ENCODE data around the gene IFNA4.
"Not testable (repeated sequence)": the region's sequence is repeated elsewhere in the genome, so short reads cannot be mapped to it uniquely, and the experiment has no call there.

IFNA4 gene

GRCh38 chr9:21187487-21187886 lies at the start of gene IFNA4:
IFNA4 (minus strand) TSS chr9:21187587; CDS start chr9:21187531, 56 bp downstream.
- DNase-seq; in situ Hi-C loops (cut with MboI; ENCODE audit: low pct_unique_long_range_greater_than_20kb, low sequenced_read_pairs): not testable (repeated sequence)

GRCh38 chr9:21236360-21236714 lies 49.0 kb upstream of the IFNA4 start:
- in situ Hi-C loops (cut with MboI; ENCODE audit: low pct_unique_long_range_greater_than_20kb, low sequenced_read_pairs); DNase-seq: not testable (repeated sequence)

- peak; percentile 75 for DNase-seq
- in situ Hi-C loops (cut with MboI; ENCODE audit: low pct_unique_long_range_greater_than_20kb, low sequenced_read_pairs) = not testable (repeated sequence)
These were observed 48.3 kb upstream of the IFNA4 start for GRCh38 chr9:21235468-21236359.

GRCh38 chr9:21234153-21234687 lies 46.8 kb upstream of the IFNA4 start:
- no peak for DNase-seq

GRCh38 chr9:21233258-21233657 lies 45.9 kb upstream of the IFNA4 start:
- in situ Hi-C loops (cut with MboI; ENCODE audit: low pct_unique_long_range_greater_than_20kb, low sequenced_read_pairs) = no loop called here

More at GRCh38 chr9:21234153-21234687, 46.8 kb upstream of the IFNA4 start:
- in situ Hi-C loops (cut with MboI; ENCODE audit: low pct_unique_long_range_greater_than_20kb, low sequenced_read_pairs) = no loop called here

GRCh38 chr9:21228122-21228521 lies 40.7 kb upstream of the IFNA4 start, which contains the start of gene IFNA17:
IFNA17 (minus strand) TSS chr9:21228222; CDS start chr9:21228173, 49 bp downstream.
- in situ Hi-C loops (cut with MboI; ENCODE audit: low pct_unique_long_range_greater_than_20kb, low sequenced_read_pairs) = no loop called here
- DNase-seq = no peak

More at GRCh38 chr9:21233258-21233657, 45.9 kb upstream of the IFNA4 start:
- no peak for DNase-seq

- in situ Hi-C loops (cut with MboI; ENCODE audit: low pct_unique_long_range_greater_than_20kb, low sequenced_read_pairs); DNase-seq: not testable (repeated sequence)
These were observed 29.8 kb upstream of the IFNA4 start, which contains the start of gene IFNA16 for GRCh38 chr9:21217211-21217610. IFNA16 (minus strand) TSS chr9:21217311; CDS start chr9:21217305, 6 bp downstream.

- peak; percentile 79 for DNase-seq
- in situ Hi-C loops (cut with MboI; ENCODE audit: low pct_unique_long_range_greater_than_20kb, low sequenced_read_pairs) = not testable (repeated sequence)
These were observed 26.3 kb upstream of the IFNA4 start for GRCh38 chr9:21213411-21214326.

GRCh38 chr9:21212160-21212559 lies 24.8 kb upstream of the IFNA4 start:
- in situ Hi-C loops (cut with MboI; ENCODE audit: low pct_unique_long_range_greater_than_20kb, low sequenced_read_pairs); DNase-seq: not testable (repeated sequence)

GRCh38 chr9:21210782-21211181 lies 23.4 kb upstream of the IFNA4 start:
- DNase-seq; in situ Hi-C loops (cut with MboI; ENCODE audit: low pct_unique_long_range_greater_than_20kb, low sequenced_read_pairs): not testable (repeated sequence)

- in situ Hi-C loops (cut with MboI; ENCODE audit: low pct_unique_long_range_greater_than_20kb, low sequenced_read_pairs) = no loop called here
- no peak for DNase-seq
These were observed 22.9 kb upstream of the IFNA4 start for GRCh38 chr9:21210311-21210710.

GRCh38 chr9:21207043-21207442 lies 19.7 kb upstream of the IFNA4 start, which contains the start of gene IFNA10:
IFNA10 (minus strand) TSS chr9:21207143; CDS start chr9:21207097, 46 bp downstream.
- DNase-seq; in situ Hi-C loops (cut with MboI; ENCODE audit: low pct_unique_long_range_greater_than_20kb, low sequenced_read_pairs): not testable (repeated sequence)

- no peak for DNase-seq
- in situ Hi-C loops (cut with MboI; ENCODE audit: low pct_unique_long_range_greater_than_20kb, low sequenced_read_pairs) = no loop called here
These were observed 17.8 kb upstream of the IFNA4 start for GRCh38 chr9:21205204-21205603.

GRCh38 chr9:21202105-21202504 lies 14.7 kb upstream of the IFNA4 start, which contains the start of gene IFNA7:
IFNA7 (minus strand) TSS chr9:21202205; CDS start chr9:21202165, 40 bp downstream.
- in situ Hi-C loops (cut with MboI; ENCODE audit: low pct_unique_long_range_greater_than_20kb, low sequenced_read_pairs); DNase-seq: not testable (repeated sequence)

- in situ Hi-C loops (cut with MboI; ENCODE audit: low pct_unique_long_range_greater_than_20kb, low sequenced_read_pairs) = not testable (repeated sequence)
These were observed 7.7 kb upstream of the IFNA4 start for GRCh38 chr9:21194867-21195776.

GRCh38 chr9:21182810-21183736 lies 4.3 kb downstream of the IFNA4 start:
- peak; percentile 87 for DNase-seq
- in situ Hi-C loops (cut with MboI; ENCODE audit: low pct_unique_long_range_greater_than_20kb, low sequenced_read_pairs) = not testable (repeated sequence)

More at GRCh38 chr9:21194867-21195776, 7.7 kb upstream of the IFNA4 start:
- peak; percentile 82 for DNase-seq

- in situ Hi-C loops (cut with MboI; ENCODE audit: low pct_unique_long_range_greater_than_20kb, low sequenced_read_pairs) = no loop called here
- DNase-seq = no peak
These were observed 12.7 kb downstream of the IFNA4 start for GRCh38 chr9:21174671-21175070.
